ENCODE results near the gene CTSE.

DNA sequence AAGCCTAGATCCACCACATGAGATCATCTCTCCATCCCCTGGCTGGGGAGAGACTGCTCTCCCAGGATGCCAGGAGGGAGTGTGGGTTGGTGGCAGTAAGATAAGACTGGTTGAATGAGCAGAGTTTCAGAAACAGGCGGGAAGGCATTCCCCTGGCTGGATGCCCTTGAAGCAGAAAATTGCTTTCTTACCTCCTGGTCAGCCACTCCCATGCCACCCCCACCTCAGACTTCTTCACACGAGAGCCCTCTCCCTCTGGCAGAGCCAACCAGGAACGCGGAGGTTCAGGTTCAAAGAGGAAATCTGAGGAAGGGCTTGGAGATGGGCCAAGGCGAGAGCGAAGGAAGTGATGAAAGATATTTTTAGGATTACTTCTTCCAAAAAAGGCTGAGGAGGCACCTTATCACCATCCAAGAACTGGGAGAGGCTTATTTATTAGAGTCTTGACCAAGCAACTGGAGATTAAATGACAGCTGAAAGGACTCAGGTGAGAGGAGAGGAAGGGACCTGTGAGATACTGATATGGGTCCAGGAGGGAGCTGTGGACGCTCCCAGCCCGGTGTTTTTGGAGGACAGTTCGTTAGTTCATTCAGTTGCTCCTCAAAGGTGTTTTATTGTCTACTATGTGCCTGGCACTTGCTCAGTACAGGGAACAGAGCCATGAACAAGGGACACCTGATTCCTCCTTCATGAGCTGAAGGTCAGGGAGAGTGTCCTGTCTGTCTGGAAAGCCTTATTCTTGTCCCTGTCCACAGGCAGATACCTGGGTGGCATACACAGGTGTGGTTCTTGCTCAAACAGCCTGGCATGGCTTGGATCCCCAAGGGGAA is 61.5 kb downstream of the CTSE start:
- TF ChIP-seq CTCF (IDR thresholded peaks at IDR 0.05; ENCODE audit: poor library complexity) (no peak), EZH2 (IDR thresholded peaks at IDR 0.05; ENCODE audit: borderline replicate concordance) (no peak), EZH2phosphoT487 (IDR thresholded peaks at IDR 0.05; ENCODE audit: low read depth, severe bottlenecking, unreplicated experiment) (no peak)

Measured in hepatocyte (in vitro differentiated cells).